Right atrium auricular region (tissue), 2 donors: ENCODE results near the gene KANK2. TPM values are rescaled to one million over a fixed set of nuclear protein-coding genes. Genes with fewer than 3 reads are reported as not detected.
A peak's percentile ranks its signal among the peaks of the same experiment; 100 is the strongest.

ENCODE experiments used
- DNase-seq: peaks from one replicate; pipeline ENCODE4 v3.0.0-alpha.2; 2019; ENCODE audit warnings: low spot score
- H3K27ac ChIP-seq, 2 donors: fragments of 200-600 bp; sonication (generic); 1 replicate in 1 of 2; 2 replicates in 1 of 2; pipeline ENCODE4 v1.5.1; 2016 to 2019
- H3K27me3 ChIP-seq, 2 donors: fragments of 200-600 bp; sonication (generic); one replicate each; pipeline versions ENCODE4 v1.5.1 to v1.6.0; 2017 to 2019
- H3K36me3 ChIP-seq: fragments of 200-600 bp; sonication (generic); one replicate; pipeline ENCODE4 v1.5.1; 2016
- H3K4me1 ChIP-seq, 2 donors: fragments of 200-600 bp; sonication (generic); one replicate each; pipeline versions ENCODE4 v1.5.1 to v1.6.0; 2017 to 2019
- H3K4me3 ChIP-seq, 2 donors: fragments of 200-600 bp; sonication (generic); 1 replicate in 1 of 2; 2 replicates in 1 of 2; pipeline ENCODE4 v1.5.1; 2017 to 2019; ENCODE audit warnings: mild to moderate bottlenecking in 1 of 2, moderate library complexity in 1 of 2
- H3K9me3 ChIP-seq, 2 donors: fragments of 200-600 bp; sonication (generic); one replicate each; pipeline ENCODE4 v1.5.1; 2019
- total RNA-seq, 2 donors: library from RNA; depleted of rRNA; stranded (reverse); fragments of >200 nt; gene quantifications; one replicate each; pipeline ENCODE4 v1.1.0, GENCODE V29; 2016
- TF ChIP-seq, protein P1 (sequence below), 2 donors: fragments of 200-600 bp; sonication (generic); IDR thresholded peaks; one replicate each; pipeline ENCODE4 v1.5.1; 2019; ENCODE audit warnings: antibody characterized with exemption in 2 of 2

Gene KANK2
- total RNA-seq, 2 donors from 2014 or later: 445 to 622 TPM

DNA sequence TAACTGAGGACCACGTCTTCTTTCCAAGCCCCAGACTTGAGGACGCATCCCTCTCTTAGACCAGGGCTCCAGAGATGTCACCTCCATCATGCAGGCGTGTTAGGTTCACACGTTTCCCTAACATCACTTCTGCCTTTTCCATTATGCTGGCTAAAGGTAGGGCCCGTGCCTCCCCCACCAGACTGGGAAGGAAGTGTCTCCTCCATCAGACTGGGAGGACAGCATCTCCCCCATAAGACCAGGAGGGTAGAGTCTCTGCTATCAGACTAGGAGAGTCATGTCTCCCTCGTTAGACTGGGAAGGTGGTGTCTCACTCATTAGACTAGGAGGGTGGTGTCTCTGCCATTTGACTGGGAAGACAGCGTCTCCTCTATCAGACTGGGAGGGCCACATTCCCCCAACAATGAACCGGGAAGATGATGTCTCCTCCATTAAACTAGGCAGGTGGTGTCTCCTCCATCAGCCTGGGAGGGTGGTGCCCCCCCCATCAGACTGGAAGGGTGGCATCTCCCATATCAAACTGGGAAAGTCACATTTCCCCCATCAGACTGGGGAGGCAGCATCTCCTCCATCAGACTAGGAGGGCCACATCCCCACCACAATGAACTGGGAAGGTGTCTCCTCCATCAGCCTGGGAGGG is 23.7 kb downstream of the KANK2 start:
- Histone ChIP-seq H3K27ac (no peak overlapping the region), H3K27me3 (no peaks in the 10 kb centered on the region), H3K36me3 (peaks cover 98% of the 10 kb centered on the region), H3K9me3 (no peaks in the 10 kb centered on the region), H3K4me1 (peaks cover 0 to 3% of the 10 kb centered on the region in 2 donors), H3K4me3 (no peak overlapping the region)
- DNase-seq: no peak
- TF ChIP-seq, protein P1, sequence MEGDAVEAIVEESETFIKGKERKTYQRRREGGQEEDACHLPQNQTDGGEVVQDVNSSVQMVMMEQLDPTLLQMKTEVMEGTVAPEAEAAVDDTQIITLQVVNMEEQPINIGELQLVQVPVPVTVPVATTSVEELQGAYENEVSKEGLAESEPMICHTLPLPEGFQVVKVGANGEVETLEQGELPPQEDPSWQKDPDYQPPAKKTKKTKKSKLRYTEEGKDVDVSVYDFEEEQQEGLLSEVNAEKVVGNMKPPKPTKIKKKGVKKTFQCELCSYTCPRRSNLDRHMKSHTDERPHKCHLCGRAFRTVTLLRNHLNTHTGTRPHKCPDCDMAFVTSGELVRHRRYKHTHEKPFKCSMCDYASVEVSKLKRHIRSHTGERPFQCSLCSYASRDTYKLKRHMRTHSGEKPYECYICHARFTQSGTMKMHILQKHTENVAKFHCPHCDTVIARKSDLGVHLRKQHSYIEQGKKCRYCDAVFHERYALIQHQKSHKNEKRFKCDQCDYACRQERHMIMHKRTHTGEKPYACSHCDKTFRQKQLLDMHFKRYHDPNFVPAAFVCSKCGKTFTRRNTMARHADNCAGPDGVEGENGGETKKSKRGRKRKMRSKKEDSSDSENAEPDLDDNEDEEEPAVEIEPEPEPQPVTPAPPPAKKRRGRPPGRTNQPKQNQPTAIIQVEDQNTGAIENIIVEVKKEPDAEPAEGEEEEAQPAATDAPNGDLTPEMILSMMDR (IDR thresholded peaks at IDR 0.05): no peak

DNA sequence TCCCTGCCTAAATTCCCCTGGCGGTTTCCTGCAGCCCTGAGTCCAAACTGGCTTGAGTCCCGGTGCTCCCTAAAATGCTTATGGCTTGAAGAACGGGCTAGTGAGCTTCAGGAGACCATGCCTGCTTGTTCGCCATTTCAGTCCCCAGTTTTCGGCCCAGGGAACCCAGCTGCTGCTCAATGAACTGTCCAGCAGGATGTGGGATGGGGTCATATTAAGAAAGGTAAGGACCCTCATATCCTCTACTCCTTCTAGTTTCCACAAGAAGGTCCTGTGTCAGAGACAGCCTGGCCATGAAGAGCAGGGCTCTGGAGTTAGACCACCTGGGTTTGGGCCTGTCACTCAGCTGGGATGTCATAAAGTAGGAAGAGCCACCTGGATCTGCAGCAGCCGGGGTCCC is 24.8 kb downstream of the KANK2 start:
- no peak overlapping the region for H3K27ac ChIP-seq
- no peak for DNase-seq

DNA sequence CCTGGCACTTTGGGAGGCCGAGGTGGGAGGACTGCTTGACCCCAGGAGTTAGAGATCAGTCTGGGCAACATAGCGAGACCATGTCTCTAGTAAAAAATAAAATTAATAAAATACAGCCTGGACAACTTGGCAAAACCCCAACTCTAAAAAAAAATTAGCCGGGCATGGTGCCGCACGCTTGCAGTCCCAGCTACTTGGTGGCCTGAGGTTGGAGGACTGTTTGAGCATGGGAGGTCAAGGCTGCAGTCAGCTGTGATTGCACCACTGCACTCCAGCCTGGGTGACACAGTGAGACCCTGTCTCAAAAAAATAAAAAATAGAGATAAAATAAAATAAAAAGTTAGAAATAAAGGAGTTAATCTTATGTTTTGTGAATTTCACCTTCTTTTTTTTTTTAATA is 26.2 kb downstream of the KANK2 start:
- peaks cover 0 to 8% of the 10 kb centered on the region in 2 donors for H3K4me1 ChIP-seq
- H3K27ac ChIP-seq: peak overlapping the region; percentile 8
- no peak for DNase-seq
- H3K9me3 ChIP-seq: no peaks in the 10 kb centered on the region
- no peak overlapping the region for H3K4me3 ChIP-seq
- H3K36me3 ChIP-seq: peaks cover 98% of the 10 kb centered on the region
- H3K27me3 ChIP-seq: no peaks in the 10 kb centered on the region
- TF ChIP-seq, protein P1 (IDR thresholded peaks at IDR 0.05): no peak

More for the DNA sequence above, 24.8 kb downstream of the KANK2 start:
- Histone ChIP-seq H3K9me3 (no peaks in the 10 kb centered on the region), H3K27me3 (no peaks in the 10 kb centered on the region), H3K4me1 (no peaks in the 10 kb centered on the region), H3K36me3 (peaks cover 98% of the 10 kb centered on the region), H3K4me3 (no peak overlapping the region)
- TF ChIP-seq, protein P1 (IDR thresholded peaks at IDR 0.05): no peak

DNA sequence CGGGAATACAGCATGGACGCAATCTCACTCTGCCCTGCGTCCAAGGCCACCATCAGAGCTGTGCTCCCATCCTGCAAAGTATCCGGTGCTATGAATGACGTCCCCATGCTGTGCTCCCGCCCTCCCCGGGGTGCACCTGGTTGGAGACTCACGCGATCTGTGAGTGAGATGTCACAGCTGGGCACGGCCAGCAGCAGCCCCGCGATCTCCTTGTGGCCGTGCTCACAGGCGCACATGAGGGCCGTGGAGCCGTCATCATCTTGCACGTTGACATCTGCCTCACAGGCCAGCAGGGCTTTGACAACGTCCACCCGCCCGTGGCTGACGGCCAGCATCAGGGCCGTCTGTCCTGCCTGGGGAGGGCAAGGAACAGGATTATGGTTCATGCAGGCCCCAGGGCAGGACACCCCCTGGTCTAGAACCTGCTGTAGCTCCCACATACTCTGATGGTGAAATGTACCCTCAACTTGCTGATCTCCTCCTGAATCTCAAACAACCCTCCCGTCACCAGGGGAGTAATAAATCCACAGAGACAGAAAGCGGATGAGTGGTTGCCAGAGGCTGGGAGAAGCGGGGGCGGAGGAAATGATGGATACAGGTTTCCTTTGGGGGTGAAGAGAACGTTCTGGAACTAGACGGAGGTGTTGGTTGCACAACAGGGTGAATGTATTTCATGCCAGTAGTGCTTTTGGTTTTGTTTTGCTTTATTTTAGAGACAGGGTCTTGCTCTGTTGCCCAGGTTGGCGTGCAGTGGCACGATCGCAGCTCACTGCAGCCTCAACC is 27.3 kb downstream of the KANK2 start:
- Histone ChIP-seq H3K27ac (peak overlapping the region in 1 of 2 donors; percentile 61), H3K9me3 (no peaks in the 10 kb centered on the region), H3K36me3 (peaks cover 96% of the 10 kb centered on the region), H3K27me3 (no peaks in the 10 kb centered on the region), H3K4me1 (peaks cover 0 to 18% of the 10 kb centered on the region in 2 donors), H3K4me3 (no peak overlapping the region)
- TF ChIP-seq, protein P1 (IDR thresholded peaks at IDR 0.05): no peak
- no peak for DNase-seq

DNA sequence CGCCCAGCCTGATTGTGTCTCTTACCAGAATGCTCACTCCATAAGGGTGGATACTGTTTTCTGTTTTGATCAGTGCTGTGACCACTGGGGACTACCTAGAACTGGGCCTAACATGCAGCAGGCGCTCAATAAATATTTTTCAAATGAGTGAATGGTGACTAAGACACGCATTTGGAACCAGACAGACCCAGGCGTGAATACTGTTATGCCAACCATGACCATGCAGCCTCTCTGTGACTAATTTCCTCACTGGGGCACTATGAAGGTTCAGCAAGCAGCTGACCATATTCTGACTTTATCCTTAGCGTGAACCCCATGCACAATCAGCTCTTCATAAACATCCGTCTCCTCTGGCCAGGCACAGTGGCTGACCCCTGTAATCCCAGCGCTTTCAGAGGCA is 28.8 kb downstream of the KANK2 start:
- DNase-seq: no peak
- Histone ChIP-seq H3K9me3 (no peaks in the 10 kb centered on the region), H3K36me3 (peaks cover 80% of the 10 kb centered on the region), H3K4me3 (no peak overlapping the region), H3K27me3 (no peaks in the 10 kb centered on the region), H3K27ac (peak overlapping the region; percentile 7 to 61), H3K4me1 (peaks cover 0 to 32% of the 10 kb centered on the region in 2 donors)
- TF ChIP-seq, protein P1 (IDR thresholded peaks at IDR 0.05): no peak
